PC-3 (cell line): ENCODE measurements around the gene KAZN.

ENCODE experiments used
- EZH2 ChIP-seq: fragments of 300-600 bp; sonication (generic); IDR thresholded peaks from one replicate; pipeline ENCODE4 v1.6.1; 2017; ENCODE audit warnings: antibody characterized with exemption, mild to moderate bottlenecking, low read length; ENCODE audit not compliant: unreplicated experiment
- TF ChIP-seq, protein P1 (sequence below): fragments of 300-600 bp; sonication (generic); conservative IDR thresholded peaks from 2 replicates; pipeline ENCODE4 v1.5.1; 2017; ENCODE audit warnings: antibody characterized with exemption, low read depth, mild to moderate bottlenecking, low read length

DNA sequence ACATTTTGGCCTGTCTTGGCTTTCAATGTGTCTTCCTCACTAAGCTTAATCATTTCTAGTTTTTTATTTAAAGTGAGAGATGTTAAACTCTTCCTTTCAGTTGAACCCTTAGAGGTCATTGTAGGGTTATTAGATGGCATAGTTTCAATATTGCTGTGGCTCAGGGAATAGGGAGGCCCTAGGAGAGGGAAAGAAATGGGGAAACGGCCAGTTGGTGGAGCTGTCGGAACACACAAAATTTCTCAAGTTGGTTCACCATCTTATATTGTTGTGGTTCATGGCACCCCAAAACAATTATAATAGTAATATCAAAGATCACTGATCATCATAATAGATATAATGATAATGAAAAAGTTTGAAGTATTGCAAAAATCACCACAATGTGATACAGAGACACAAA, 31.4 kb upstream of the KAZN start:
- TF ChIP-seq, protein P1, sequence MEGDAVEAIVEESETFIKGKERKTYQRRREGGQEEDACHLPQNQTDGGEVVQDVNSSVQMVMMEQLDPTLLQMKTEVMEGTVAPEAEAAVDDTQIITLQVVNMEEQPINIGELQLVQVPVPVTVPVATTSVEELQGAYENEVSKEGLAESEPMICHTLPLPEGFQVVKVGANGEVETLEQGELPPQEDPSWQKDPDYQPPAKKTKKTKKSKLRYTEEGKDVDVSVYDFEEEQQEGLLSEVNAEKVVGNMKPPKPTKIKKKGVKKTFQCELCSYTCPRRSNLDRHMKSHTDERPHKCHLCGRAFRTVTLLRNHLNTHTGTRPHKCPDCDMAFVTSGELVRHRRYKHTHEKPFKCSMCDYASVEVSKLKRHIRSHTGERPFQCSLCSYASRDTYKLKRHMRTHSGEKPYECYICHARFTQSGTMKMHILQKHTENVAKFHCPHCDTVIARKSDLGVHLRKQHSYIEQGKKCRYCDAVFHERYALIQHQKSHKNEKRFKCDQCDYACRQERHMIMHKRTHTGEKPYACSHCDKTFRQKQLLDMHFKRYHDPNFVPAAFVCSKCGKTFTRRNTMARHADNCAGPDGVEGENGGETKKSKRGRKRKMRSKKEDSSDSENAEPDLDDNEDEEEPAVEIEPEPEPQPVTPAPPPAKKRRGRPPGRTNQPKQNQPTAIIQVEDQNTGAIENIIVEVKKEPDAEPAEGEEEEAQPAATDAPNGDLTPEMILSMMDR = peak; percentile 36; the same call in 1 of the 2 replicates
- no peak for TF ChIP-seq EZH2
